ENCODE measurements around the gene METTL25.

The METTL25 gene

DNA sequence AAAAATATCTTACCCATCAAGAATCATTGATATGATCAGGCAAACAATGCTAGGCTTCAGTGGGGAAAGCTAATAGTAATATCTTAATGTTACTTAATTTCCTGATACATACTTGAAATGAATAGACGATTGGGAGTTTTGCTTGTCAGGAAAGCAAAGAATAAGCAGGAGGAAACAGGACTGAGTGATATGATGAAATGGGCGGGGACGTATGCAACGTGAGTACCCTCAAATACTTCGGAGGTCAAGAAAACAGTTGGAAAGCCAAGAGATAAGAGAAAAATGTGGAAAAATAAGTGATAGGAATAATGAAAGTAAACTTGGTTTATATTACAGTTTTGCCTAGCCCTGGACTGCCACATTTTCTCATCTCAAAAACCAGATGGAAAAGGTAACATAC, 49.2 kb downstream of the METTL25 start:
- no peak for DNase-seq (ENCODE audit: low read depth)

- DNase-seq (ENCODE audit: low read depth) = no peak
Measured at GRCh38 chr12:82408844-82409243, 50.5 kb downstream of the METTL25 start.

DNA sequence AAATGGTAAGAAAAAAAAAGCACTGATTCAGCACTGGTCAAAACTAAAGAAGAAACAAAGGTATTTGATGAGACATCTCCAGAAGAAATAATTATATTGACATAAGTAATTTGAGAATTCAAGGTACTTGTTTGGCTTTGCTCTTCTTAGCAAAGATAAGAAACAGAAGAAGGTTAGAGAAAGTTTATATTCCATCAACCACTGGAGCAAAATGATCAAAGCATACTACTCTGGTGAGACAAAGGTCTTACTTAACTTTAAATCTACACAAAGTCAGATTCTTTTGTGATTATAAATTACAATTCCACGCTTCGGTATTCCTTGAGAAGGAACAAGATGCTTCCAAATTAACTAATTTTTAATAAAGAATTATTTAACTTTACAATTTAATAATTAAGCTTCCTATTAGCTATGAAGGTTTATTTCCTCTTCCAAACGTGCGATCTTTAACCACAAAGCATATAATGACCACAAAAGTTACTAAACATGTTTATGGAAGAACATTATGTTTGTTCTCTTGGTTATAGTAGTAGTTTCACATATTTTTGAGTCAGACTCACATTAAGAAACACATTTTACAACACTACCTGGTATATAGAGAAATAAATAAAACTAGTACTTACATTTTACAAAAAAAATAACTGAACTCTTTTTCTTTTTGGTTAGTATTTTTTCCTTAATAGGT, 53.4 kb downstream of the METTL25 start:
- DNase-seq (ENCODE audit: low read depth) = no peak

GRCh38 chr12:82412246-82412645, 53.9 kb downstream of the METTL25 start:
- DNase-seq (ENCODE audit: low read depth) = no peak

DNA sequence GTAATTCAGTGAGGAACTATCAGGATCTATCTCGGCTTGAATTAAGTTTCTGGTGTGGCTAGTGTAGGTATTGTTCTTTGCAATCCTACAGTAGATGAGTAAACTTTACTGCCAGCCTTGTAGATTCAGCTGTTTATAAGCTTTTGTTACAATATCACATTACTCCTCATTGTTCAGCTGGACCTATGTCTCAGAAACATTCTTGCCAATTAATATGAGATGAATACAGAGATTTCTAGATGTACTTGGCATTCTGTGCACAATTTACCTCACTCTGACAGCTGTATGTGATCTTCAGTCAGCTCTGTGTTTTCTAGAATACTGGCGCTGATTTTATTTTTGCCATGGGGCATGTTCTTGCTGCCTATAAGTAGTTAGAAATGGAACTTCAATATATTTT, 55.7 kb downstream of the METTL25 start:
- no peak for DNase-seq (ENCODE audit: low read depth)

GRCh38 chr12:82414926-82415325, 56.6 kb downstream of the METTL25 start:
- DNase-seq (ENCODE audit: low read depth) = no peak

GRCh38 chr12:82415402-82415801, 57.1 kb downstream of the METTL25 start:
- DNase-seq (ENCODE audit: low read depth) = no peak

- DNase-seq (ENCODE audit: low read depth) = no peak
Measured at GRCh38 chr12:82425241-82425640, 66.9 kb downstream of the METTL25 start.

DNA sequence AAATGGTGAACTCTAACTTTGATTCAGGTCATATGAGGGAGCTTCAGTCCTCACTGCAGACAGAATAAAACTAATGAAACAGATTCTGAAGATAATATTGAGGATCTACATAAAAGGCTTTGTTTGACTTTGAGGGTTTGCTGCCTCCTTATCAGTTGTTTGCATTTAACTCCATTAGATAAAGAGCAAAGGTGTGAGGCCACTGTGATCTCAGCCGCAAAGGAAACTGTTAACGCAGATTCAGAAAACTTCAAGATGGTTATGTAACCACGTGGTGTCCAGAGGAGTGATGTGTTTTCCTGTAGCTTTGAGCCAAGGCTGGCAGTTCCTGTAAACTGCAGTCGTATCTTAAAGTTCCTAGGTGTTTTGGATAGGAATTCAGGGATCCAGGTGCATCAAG, 67.8 kb downstream of the METTL25 start:
- DNase-seq (ENCODE audit: low read depth) = no peak

DNA sequence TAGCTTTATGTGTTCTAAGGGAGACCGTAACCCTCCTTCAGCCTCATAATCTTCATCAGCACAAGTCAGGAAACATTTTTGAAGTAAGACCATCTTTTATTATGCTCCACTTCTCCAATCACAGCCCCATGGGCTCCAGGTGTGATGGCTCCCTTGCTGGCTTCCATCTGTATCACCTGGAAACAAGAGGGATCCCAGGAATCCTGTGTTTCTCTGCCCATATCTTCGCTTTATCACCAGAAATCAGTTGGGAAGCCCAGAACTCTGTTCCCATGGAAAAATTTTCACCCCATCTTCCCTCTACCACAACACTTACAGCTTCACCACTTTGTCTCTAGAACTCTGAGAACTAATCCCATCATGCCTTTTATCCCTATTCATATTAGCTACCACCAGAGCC, 68.3 kb downstream of the METTL25 start:
- DNase-seq (ENCODE audit: low read depth) = no peak

- DNase-seq (ENCODE audit: low read depth) = no peak
Measured at GRCh38 chr12:82430541-82431145, 72.3 kb downstream of the METTL25 start.

- DNase-seq (ENCODE audit: low read depth) = no peak
Measured at GRCh38 chr12:82434392-82434911, 76.1 kb downstream of the METTL25 start.

DNA sequence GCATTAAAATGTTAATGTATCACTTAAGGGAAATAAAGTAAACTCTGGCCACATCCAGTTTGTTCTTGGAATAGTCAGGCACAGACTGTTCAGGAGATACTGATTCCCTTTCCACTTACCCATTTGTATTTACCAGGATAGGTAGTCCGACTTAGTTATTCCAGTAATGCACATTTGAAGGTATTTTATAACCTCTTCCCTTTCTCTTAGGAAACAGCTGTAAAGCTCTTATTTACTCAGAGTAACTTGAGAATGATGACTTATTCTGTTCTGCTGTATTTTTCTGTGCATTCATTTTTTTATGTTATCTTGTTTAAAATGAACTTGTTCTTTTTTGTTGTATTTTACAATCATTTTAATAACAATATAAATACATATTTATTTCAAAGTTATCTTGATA, 78.0 kb downstream of the METTL25 start:
- no peak for DNase-seq (ENCODE audit: low read depth)

DNA sequence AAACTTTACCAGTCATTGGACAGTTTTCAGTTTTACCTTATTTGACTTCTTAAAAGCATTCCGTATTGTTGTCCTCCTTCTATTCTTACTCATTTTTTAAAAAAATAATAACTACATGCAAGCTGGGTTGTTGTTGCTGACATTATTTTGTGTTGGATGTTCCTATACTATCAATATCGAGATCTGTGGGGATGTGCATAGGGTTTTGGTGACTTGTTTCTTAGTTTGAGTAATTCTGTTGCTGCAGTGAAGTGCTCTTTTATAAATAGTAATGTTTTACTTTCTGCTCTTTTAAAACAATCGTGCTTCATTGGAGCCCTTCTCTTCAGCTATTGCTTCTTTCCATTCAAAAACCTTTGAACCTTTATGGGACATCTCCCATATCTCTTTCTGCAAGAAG, 79.4 kb downstream of the METTL25 start:
- DNase-seq (ENCODE audit: low read depth) = no peak

DNA sequence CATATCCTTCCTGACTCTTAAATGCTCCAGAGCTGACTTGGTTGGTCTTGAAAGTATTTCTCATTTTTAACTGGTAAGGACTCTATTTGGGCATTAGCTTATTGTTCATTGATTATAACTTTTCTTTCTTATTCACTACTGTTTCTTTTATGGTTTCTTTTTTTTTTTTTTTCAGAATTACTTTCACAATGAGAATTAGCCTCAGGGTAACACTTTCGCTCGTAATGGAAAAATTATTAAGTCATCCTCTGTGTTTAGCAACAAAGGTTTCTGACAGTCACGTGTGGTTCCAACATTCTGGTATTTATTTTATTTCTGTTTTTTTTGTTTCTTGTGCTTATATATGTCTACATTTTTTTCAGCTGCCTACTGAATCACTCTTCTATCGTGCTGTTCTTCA, 80.0 kb downstream of the METTL25 start:
- DNase-seq (ENCODE audit: low read depth) = no peak

GRCh38 chr12:82440885-82441284, 82.6 kb downstream of the METTL25 start:
- DNase-seq (ENCODE audit: low read depth) = no peak

DNA sequence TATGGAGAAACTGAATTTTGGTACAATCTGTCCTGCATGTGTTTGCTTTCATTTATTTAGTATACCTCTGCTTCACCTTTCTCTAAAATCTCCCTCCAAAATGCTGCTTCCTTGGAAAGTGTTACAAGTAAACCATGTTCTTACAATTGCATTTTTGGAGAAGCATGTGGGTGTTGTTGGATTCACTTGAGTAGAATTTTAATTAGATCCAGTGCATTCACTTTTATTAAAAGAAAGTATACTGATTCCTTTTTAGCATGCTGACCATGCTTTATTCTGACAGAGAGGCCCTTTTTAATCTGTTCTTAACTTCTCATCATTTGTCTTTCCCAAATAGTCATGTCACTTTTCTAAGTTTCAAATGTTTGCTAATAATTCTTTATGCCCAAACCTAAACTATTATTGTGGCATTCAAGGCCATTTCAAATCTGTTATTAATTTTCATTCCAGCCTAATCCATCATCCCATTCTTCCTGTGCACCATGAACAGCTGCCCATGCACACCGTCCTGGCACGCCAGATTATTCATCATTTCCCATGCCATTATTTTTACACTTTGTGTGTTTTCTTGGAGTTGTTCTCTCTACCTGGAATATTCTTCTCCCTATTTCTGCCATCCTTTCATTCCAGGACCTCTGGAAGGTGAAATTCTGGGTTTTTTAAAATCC, 90.7 kb downstream of the METTL25 start:
- no peak for DNase-seq (ENCODE audit: low read depth)

GRCh38 chr12:82456633-82457032, 98.3 kb downstream of the METTL25 start:
- DNase-seq (ENCODE audit: low read depth) = no peak

DNA sequence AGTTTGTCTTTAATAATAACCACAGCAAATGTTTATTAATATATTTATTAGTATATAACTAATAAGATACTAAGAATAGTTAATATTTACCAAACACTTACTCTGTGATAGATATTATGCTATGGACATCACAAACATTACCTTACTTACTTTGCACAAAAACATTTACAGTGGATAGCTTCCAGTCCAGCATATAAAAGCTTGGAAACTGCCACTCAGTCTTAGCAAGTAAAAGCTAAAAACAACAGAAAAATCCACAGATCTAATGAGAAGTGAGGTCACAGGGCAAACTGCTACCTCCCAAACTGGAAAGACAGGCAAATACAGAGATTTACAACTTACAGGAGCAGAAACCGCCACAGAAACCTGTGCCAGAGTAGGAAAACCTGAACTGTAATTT, 99.8 kb downstream of the METTL25 start:
- no peak for DNase-seq (ENCODE audit: low read depth)

DNA sequence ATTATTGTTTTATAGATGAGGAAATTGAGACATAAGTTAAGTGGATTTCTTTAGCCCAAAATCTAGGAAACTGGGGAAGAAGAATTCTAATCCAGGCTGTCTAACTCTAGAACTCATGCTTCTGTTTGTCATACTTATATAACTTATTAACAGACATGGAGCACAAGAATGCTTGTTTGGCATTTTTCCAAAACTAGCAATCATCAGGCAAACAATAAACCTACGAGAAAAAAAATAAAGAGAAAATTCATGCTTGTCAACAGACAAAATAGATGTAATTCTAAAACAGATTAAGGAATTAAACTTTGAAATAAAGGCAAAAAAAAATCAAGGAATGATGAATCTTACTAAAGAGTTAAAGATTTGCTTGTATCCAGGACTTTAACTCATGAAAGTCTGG, 103.1 kb downstream of the METTL25 start:
- DNase-seq (ENCODE audit: low read depth) = no peak

DNA sequence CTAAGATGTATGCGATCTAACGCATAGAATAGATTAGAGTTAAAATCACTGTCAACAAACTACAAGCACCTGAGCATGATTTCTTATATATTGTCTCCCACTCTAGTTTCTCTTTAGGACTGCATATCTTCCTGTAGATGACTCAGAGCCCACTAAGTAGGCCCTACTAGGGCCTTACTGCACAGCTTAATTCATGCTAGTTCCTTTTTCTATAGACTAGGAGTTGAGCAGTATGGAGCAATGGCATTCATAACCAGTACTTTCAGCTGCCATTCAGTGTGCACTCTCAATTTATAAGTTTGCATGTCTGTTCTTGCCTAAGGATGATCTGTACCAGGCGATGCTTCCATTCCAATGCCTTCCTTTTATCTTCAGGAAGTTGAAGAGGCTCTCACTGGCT, 103.5 kb downstream of the METTL25 start:
- no peak for DNase-seq (ENCODE audit: low read depth)

DNA sequence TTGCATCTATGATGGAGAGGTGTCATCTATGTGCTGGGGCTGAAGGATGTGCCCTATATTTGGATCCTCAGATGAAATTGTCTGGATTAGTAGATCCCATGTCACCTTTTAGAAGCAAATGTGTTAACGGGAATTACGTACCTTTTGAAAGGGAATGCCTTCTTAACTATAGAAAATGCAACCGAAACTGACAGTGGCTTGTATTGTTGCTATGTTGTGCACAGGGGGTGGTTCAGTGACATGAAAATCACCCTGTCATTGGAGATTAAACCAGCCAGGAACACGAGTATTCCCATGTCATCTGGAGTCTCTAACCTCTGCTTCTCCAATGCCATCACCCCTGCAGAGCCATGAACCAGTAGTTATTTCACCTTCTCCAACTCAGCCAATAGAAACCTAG, 110.2 kb downstream of the METTL25 start:
- no peak for DNase-seq (ENCODE audit: low read depth)

DNA sequence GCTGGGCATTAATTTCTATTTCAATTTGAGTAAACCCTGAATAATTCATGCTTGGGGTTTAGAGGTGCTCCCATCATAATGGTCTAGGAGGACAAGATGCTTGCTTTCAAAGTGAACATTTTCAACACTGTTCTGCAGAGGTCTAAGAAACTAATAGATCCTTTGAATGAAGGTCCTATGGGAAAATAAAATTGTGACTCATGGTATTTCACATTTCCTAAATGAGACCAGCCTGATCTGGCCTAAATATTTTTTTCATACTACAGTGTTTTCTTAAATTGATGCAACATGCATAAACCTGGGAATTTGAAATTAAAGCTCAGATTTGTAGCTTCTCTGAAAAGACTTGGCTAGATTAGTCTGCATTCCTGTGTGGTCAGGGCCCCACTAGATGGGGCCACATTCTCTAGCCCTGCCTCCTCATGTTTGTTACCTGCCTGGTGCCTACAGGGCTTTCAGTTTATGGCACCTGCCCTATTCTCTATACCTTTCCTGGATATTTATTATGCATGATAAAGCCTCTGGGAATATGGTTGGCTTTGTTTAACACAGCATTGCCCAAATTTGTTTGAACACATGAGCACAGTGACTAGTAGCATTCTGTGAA, 112.7 kb downstream of the METTL25 start:
- no peak for DNase-seq (ENCODE audit: low read depth)
